Gastrocnemius medialis (tissue), 4 donors: ENCODE results near the gene ZFYVE19. TPM values are rescaled to one million over a fixed set of nuclear protein-coding genes. Genes with fewer than 3 reads are reported as not detected.

Experiments used
- ATAC-seq, 2 donors: fragments of 150-250 bp; one replicate each; pipeline ENCODE4 v1.9.1; 2016
- DNase-seq, 2 donors: peaks; one replicate each; pipeline ENCODE4 v3.0.0-alpha.2; 2019
- H3K27ac ChIP-seq, 4 donors: fragments of 200-600 bp; sonication (generic); 1 replicate in 1 of 4; 2 replicates in 3 of 4; pipeline ENCODE4 v1.5.1; 2016 to 2018; ENCODE audit warnings: mild to moderate bottlenecking in 2 of 4, moderate library complexity in 1 of 4
- H3K27me3 ChIP-seq, 3 donors: fragments of 200-600 bp; sonication (generic) in 2 of 3; 1 replicate in 1 of 3; 2 replicates in 2 of 3; pipeline versions ENCODE4 v1.5.1 to v1.6.0; 2016 to 2019; ENCODE audit warnings: mild to moderate bottlenecking in 1 of 3, moderate library complexity in 1 of 3
- H3K36me3 ChIP-seq, 2 donors: fragments of 200-600 bp; sonication (generic) in 1 of 2; one replicate each; pipeline ENCODE4 v1.5.1; 2017 to 2018
- H3K4me1 ChIP-seq, 2 donors: fragments of 200-600 bp; sonication (generic) in 1 of 2; one replicate each; pipeline ENCODE4 v1.5.1; 2016 to 2017; ENCODE audit warnings: mild to moderate bottlenecking in 2 of 2
- H3K4me3 ChIP-seq, 4 donors: fragments of 200-600 bp; sonication (generic) in 3 of 4; 1 replicate in 1 of 4; 2 replicates in 3 of 4; pipeline ENCODE4 v1.5.1; 2016 to 2019; ENCODE audit warnings: mild to moderate bottlenecking in 2 of 4
- H3K9me3 ChIP-seq, 3 donors: fragments of 200-600 bp; sonication (generic) in 2 of 3; 1 replicate in 1 of 3; 2 replicates in 2 of 3; pipeline ENCODE4 v1.5.1; 2016 to 2019
- POLR2A ChIP-seq, 2 donors: fragments of 450-650 bp; IDR thresholded peaks; one replicate each; pipeline ENCODE4 v1.6.1; 2017; ENCODE audit warnings: antibody characterized with exemption in 2 of 2, mild to moderate bottlenecking in 2 of 2, moderate library complexity in 2 of 2
- in situ Hi-C, 4 donors: fragments of 200-750 bp; cut with MboI; loops; one replicate each; pipeline versions ENCODE4 v1.15.0 to v1.8.0; 2017; ENCODE audit warnings: low sequenced_read_pairs in 4 of 4
- intact Hi-C: fragments of 100-400 bp; cut with DNase I; formaldehyde crosslinking; loops from one replicate; pipeline ENCODE4 v1.15.1; 2023; ENCODE audit warnings: low total_unique reads
- total RNA-seq, 4 donors: library from RNA; depleted of rRNA; stranded (reverse); fragments of >200 nt; gene quantifications; one replicate each; pipeline versions ENCODE4 v1.1.0 to v1.2.3, GENCODE V29; 2016
- TF ChIP-seq, protein P1 (sequence below), 5 experiments: fragments of 450-650 bp in 3 of 5; fragments of 200-600 bp in 2 of 5; sonication (generic) in 2 of 5; IDR thresholded peaks in 4 of 5; conservative IDR thresholded peaks in 1 of 5; 1 replicate in 4 of 5; 2 replicates in 1 of 5; pipeline ENCODE4 v1.5.1; 2016 to 2019; ENCODE audit warnings: antibody characterized with exemption in 5 of 5, mild to moderate bottlenecking in 3 of 5, moderate library complexity in 3 of 5

Gene ZFYVE19
- total RNA-seq, 4 donors from 2014 or later: 11.4 to 18.9 (median 14.7) TPM

DNA sequence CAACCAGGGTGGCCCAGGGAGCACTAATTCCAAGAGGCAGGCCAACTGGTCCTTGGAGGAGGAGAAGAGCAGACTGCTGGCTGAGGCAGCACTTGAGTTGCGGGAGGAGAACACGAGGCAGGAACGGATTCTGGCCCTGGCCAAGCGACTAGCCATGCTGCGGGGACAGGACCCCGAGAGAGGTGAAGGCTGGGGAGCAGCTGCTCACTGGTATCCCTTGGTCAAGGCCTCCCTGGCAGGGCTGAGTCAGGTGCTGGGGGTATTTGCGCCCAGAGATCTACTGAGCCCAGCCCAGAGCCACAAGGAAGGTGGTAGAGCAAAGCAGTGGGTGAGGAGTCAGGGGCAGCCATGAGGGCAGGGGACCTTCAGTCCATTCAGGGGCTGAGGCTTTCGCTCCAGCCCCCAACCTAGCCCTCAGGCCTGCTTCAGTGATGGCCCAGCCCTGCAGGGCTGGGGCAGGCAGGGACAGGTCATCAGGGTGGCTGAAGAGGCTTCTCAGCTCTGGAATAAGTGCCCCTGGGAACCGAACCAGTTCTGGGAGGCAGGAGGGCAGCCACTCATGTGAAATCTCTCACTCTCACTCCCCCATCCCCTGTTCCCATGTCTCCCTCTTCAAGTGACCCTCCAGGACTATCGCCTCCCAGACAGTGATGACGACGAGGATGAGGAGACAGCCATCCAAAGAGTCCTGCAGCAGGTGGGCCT, 6.0 kb downstream of the ZFYVE19 start:
- peaks cover 0 to 26% of the 10 kb centered on the region in 2 donors for H3K36me3 ChIP-seq

DNA sequence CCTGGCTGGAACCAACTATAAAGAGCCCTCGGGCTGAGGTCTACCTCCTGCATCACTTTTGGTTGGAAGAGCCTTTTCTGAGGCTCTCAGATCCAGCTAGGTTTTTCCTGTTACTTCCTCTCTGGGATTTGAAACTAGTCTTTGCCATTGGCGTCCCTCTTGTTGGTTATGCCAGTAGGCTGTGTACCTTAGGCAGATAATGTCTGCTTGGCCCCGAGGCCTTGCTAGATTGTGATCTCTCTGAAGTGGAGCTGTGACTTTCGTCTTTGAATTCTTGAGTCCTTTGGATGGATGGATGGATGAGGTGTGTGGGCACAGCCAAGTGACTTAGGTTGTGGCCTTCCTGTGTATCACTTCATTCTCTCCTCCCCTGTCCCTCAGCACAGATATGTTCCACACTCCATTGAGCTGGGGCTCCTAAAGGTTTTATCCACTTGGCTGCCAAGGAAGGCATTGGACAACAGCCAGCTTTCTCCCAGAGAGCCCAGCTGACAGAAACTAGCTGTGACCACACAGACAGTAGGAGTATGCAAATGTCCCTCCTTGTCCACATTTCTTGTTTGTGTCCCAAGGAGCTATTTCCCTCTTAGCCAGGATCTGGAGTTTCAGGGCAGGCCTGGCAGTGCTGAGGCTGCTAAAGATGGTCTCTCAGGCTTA, 8.3 kb downstream of the ZFYVE19 start:
- intact Hi-C loops (no loop called here), in situ Hi-C loops (no loop called here)
- no peak for ATAC-seq

More for the DNA sequence above, 6.0 kb downstream of the ZFYVE19 start:
- no peak for ATAC-seq
- peaks cover 0 to 6% of the 10 kb centered on the region in 2 donors for H3K4me1 ChIP-seq
- H3K9me3 ChIP-seq: no peaks in the 10 kb centered on the region
- intact Hi-C loops (no loop called here), in situ Hi-C loops (no loop called here)
- no peak for DNase-seq
- H3K4me3 ChIP-seq: no peak overlapping the region
- H3K27ac ChIP-seq: no peak overlapping the region
- no peaks in the 10 kb centered on the region for H3K27me3 ChIP-seq
- TF ChIP-seq POLR2A (IDR thresholded peaks at IDR 0.05): no peak

DNA sequence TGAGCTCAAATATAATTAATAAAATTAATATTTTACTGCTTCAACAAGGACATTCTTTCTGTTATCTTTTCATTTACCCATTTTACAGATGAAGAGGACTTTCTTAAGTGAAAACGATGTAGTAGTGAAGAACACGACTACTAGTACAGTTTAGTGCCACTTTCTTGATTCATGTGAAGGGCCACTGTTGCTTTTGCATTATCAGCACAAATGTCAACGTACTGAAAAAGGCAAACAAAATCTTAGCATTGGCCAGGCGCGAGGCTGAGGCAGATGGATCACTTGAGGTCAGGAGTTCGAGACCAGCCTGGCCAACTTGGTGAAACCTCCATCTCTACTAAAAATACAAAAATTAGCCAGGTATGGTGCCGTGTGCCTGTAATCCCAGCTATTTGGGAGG, 12.2 kb downstream of the ZFYVE19 start:
- Histone ChIP-seq H3K4me3 (no peak overlapping the region), H3K36me3 (no peaks in the 10 kb centered on the region), H3K27me3 (no peaks in the 10 kb centered on the region), H3K27ac (no peak overlapping the region), H3K4me1 (no peaks in the 10 kb centered on the region), H3K9me3 (no peaks in the 10 kb centered on the region)
- TF ChIP-seq POLR2A (IDR thresholded peaks at IDR 0.05): no peak
- TF ChIP-seq, protein P1, sequence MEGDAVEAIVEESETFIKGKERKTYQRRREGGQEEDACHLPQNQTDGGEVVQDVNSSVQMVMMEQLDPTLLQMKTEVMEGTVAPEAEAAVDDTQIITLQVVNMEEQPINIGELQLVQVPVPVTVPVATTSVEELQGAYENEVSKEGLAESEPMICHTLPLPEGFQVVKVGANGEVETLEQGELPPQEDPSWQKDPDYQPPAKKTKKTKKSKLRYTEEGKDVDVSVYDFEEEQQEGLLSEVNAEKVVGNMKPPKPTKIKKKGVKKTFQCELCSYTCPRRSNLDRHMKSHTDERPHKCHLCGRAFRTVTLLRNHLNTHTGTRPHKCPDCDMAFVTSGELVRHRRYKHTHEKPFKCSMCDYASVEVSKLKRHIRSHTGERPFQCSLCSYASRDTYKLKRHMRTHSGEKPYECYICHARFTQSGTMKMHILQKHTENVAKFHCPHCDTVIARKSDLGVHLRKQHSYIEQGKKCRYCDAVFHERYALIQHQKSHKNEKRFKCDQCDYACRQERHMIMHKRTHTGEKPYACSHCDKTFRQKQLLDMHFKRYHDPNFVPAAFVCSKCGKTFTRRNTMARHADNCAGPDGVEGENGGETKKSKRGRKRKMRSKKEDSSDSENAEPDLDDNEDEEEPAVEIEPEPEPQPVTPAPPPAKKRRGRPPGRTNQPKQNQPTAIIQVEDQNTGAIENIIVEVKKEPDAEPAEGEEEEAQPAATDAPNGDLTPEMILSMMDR (IDR thresholded peaks at IDR 0.05 in 4 of 5, conservative IDR thresholded peaks at IDR 0.05 in 1 of 5): no peak
- intact Hi-C loops (no loop called here), in situ Hi-C loops (no loop called here)
- DNase-seq (no peak), ATAC-seq (no peak)

More for the DNA sequence above, 8.3 kb downstream of the ZFYVE19 start:
- TF ChIP-seq POLR2A (IDR thresholded peaks at IDR 0.05): no peak
- TF ChIP-seq, protein P1 (IDR thresholded peaks at IDR 0.05 in 4 of 5, conservative IDR thresholded peaks at IDR 0.05 in 1 of 5): no peak
- H3K36me3 ChIP-seq: peaks cover 0 to 19% of the 10 kb centered on the region in 2 donors
- no peaks in the 10 kb centered on the region for H3K27me3 ChIP-seq
- DNase-seq: no peak
- H3K4me3 ChIP-seq: no peak overlapping the region
- H3K4me1 ChIP-seq: no peaks in the 10 kb centered on the region
- no peaks in the 10 kb centered on the region for H3K9me3 ChIP-seq
- H3K27ac ChIP-seq: no peak overlapping the region

DNA sequence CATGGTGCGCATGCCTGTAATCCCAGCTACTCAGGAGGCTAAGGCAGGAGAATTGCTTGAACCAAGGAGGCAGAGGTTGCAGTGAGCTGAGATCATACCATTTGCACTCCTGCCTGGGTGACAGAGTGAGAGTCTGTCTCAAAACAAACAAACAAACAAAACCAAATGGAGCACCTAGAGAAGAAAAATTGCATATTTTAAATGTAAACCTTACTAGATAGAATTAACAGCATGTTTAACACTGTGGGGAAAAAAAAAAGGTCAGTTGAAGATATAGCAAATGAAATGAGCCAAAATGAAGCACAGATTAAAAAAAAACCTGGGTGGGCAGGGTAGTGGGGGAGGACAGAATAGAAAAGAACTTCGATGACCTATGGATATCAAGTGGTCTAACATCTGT, 14.3 kb downstream of the ZFYVE19 start:
- H3K27ac ChIP-seq: no peak overlapping the region
- no peak for ATAC-seq
- no peak for TF ChIP-seq POLR2A (IDR thresholded peaks at IDR 0.05)
- TF ChIP-seq, protein P1 (IDR thresholded peaks at IDR 0.05 in 4 of 5, conservative IDR thresholded peaks at IDR 0.05 in 1 of 5): no peak
- H3K4me3 ChIP-seq: no peak overlapping the region
- intact Hi-C loops (no loop called here), in situ Hi-C loops (no loop called here)
- no peaks in the 10 kb centered on the region for H3K36me3 ChIP-seq
- no peaks in the 10 kb centered on the region for H3K9me3 ChIP-seq
- no peaks in the 10 kb centered on the region for H3K4me1 ChIP-seq
- DNase-seq: no peak
- no peaks in the 10 kb centered on the region for H3K27me3 ChIP-seq

DNA sequence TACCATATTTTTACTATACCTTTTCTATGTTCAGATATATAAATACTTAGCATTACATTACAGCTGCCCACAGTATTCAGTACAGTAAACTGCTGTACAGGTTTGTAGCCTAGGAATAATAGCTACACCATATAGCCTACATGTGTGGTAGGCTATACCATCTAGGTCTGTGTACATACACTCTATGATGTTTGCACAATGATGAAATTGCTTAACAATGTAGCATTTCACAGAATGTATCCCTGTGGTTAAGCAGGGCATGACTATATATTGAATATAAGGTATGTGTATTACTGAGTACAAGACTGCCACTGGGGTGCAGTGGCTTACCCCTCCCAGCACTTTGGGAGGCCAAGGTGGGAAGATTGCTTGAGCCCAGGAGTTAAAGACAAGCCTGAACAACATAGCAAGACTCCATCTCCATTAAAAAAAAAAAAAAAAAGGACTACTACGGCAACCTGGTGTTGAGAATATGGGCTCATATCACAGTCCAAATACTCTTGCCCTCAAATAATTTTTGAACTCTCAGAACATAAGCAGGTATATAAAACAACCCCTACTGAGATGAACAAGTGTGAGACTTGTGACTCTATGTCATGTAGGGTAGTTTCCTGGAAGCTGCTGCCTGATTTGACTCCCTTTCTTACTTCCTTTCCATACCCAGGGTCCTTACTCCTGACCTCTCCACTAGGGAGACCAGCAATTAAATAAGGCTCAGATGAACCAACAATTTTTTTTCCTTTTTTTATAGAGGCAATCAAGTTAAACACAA, 16.9 kb downstream of the ZFYVE19 start:
- in situ Hi-C loops: no loop called here
- H3K36me3 ChIP-seq: no peaks in the 10 kb centered on the region
- DNase-seq (no peak), ATAC-seq (no peak)
- no peaks in the 10 kb centered on the region for H3K27me3 ChIP-seq
- H3K4me3 ChIP-seq: no peak overlapping the region
- intact Hi-C loops: no loop called here
- no peaks in the 10 kb centered on the region for H3K4me1 ChIP-seq
- no peak overlapping the region for H3K27ac ChIP-seq
- TF ChIP-seq, protein P1 (IDR thresholded peaks at IDR 0.05 in 4 of 5, conservative IDR thresholded peaks at IDR 0.05 in 1 of 5): no peak
- no peak for TF ChIP-seq POLR2A (IDR thresholded peaks at IDR 0.05)
- no peaks in the 10 kb centered on the region for H3K9me3 ChIP-seq
